H1 (cell line): Measurements from ENCODE around the gene DAB2IP. TPM values are rescaled to one million over a fixed set of nuclear protein-coding genes. Genes with fewer than 3 reads are reported as not detected.

Experiments
- CTCF ChIA-PET: fragments of 300-600 bp; sonication (Branson Sonifier 250); formaldehyde crosslinking; loops from one replicate; lab custom pipeline; 2021; ENCODE audit not compliant: partially characterized antibody; lab: Charles Lee
- POLR2A ChIA-PET: fragments of 300-600 bp; sonication (Branson Sonifier 250); formaldehyde crosslinking; loops from one replicate; lab custom pipeline; 2021; ENCODE audit warnings: inconsistent platforms; ENCODE audit not compliant: partially characterized antibody; lab: Charles Lee
- DNase-seq, 2 experiments: peaks; one replicate each; pipeline versions ENCODE4 v3.0.0 to v3.0.0-alpha.2; 2010 to 2022; ENCODE audit warnings: low spot score in 2 of 2, low read depth in 1 of 2, mixed read lengths in 1 of 2
- FAIRE-seq: peaks from 2 replicates; lab custom pipeline; 2011; peaks lifted over from hg19 to GRCh38; lab: Jason Lieb, UNC
- H2AFZ ChIP-seq: 2 replicates; pipeline ENCODE4 v1.8.1; 2012; ENCODE audit warnings: low read length, inconsistent platforms
- H2AK5ac ChIP-seq: 2 replicates; pipeline ENCODE4 v1.6.1; 2013; ENCODE audit warnings: low read depth, low read length
- H2BK120ac ChIP-seq: replicated peaks from 2 replicates; pipeline ENCODE3; 2013; ENCODE audit warnings: low read depth, low read length, inconsistent platforms
- H2BK12ac ChIP-seq: 2 replicates; pipeline ENCODE4 v1.6.1; 2013; ENCODE audit warnings: low read depth, low read length
- H2BK15ac ChIP-seq: 2 replicates; pipeline ENCODE4 v1.6.1; 2013; ENCODE audit warnings: low read length
- H2BK20ac ChIP-seq: 2 replicates; pipeline ENCODE4 v1.6.1; 2013; ENCODE audit warnings: low read length
- H2BK5ac ChIP-seq: 2 replicates; pipeline ENCODE4 v1.6.1; 2013; ENCODE audit warnings: low read depth, low read length
- H3K14ac ChIP-seq: 2 replicates; pipeline ENCODE4 v1.6.1; 2013; ENCODE audit warnings: inconsistent platforms; ENCODE audit not compliant: insufficient read length
- H3K18ac ChIP-seq: 2 replicates; pipeline ENCODE4 v1.6.1; 2013; ENCODE audit warnings: low read length; ENCODE audit errors: extremely low read depth
- H3K23ac ChIP-seq: 2 replicates; pipeline ENCODE4 v1.6.1; 2013; ENCODE audit warnings: inconsistent platforms; ENCODE audit not compliant: insufficient read length
- H3K23me2 ChIP-seq: 2 replicates; pipeline ENCODE4 v1.6.1; 2013; ENCODE audit warnings: low read depth, low read length
- H3K27ac ChIP-seq: 2 replicates; pipeline ENCODE4 v1.6.1; 2011; ENCODE audit warnings: low read depth, low read length, inconsistent platforms
- H3K27me3 ChIP-seq, 4 experiments: replicated peaks in 1 of 4; 1 replicate in 1 of 4; 2 replicates in 3 of 4; pipeline versions ENCODE4 v1.6.1 to v1.8.1; 2011 to 2013; ENCODE audit warnings: low read length in 3 of 4, mild to moderate bottlenecking in 3 of 4, inconsistent platforms in 2 of 4, mixed read lengths in 2 of 4, moderate library complexity in 1 of 4; ENCODE audit not compliant: control insufficient read depth in 3 of 4, insufficient read depth in 3 of 4; ENCODE audit errors: extremely low read depth in 1 of 4
- H3K36me3 ChIP-seq, 4 experiments: 2 replicates each; pipeline versions ENCODE4 v1.6.1 to v1.8.1; 2011 to 2013; ENCODE audit warnings: mild to moderate bottlenecking in 4 of 4, low read length in 3 of 4, moderate library complexity in 2 of 4, control low read depth in 1 of 4, inconsistent platforms in 1 of 4; ENCODE audit not compliant: insufficient read depth in 4 of 4, control insufficient read depth in 2 of 4
- H3K4ac ChIP-seq: replicated peaks from 2 replicates; pipeline ENCODE3; 2013; ENCODE audit warnings: low read length, low read depth, mixed read lengths, inconsistent platforms; ENCODE audit not compliant: insufficient read length
- H3K4me1 ChIP-seq, 4 experiments: replicated peaks in 1 of 4; 1 replicate in 1 of 4; 2 replicates in 3 of 4; pipeline versions ENCODE4 v1.6.1 to v1.8.1; 2011 to 2013; ENCODE audit warnings: low read length in 3 of 4, inconsistent platforms in 2 of 4, mixed read lengths in 1 of 4; ENCODE audit not compliant: insufficient read depth in 4 of 4, control insufficient read depth in 3 of 4
- H3K4me2 ChIP-seq, 2 experiments: 2 replicates each; pipeline versions ENCODE4 v1.6.1 to v1.8.1; 2011 to 2013; ENCODE audit warnings: low read depth in 2 of 2, low read length in 2 of 2, control low read depth in 1 of 2, inconsistent platforms in 1 of 2, mild to moderate bottlenecking in 1 of 2; ENCODE audit not compliant: insufficient read depth in 1 of 2
- H3K4me3 ChIP-seq, 4 experiments: fragments of 200-600, 300-600 bp in 1 of 4; sonication (generic), shearing (Covaris generic), sonication (Bioruptor Twin) in 1 of 4; 2 replicates each; pipeline versions ENCODE4 v1.5.1 to v1.8.1; 2011 to 2016; ENCODE audit warnings: low read length in 4 of 4, low read depth in 3 of 4, control low read depth in 2 of 4, inconsistent platforms in 2 of 4, mild to moderate bottlenecking in 2 of 4, mixed read lengths in 1 of 4, moderate library complexity in 1 of 4; ENCODE audit not compliant: insufficient read depth in 2 of 4; ENCODE audit errors: extremely low read depth in 1 of 4
- H3K56ac ChIP-seq: replicated peaks from 2 replicates; pipeline ENCODE3; 2013; ENCODE audit warnings: low read depth, mild to moderate bottlenecking, mixed read lengths, low read length, inconsistent platforms; ENCODE audit not compliant: insufficient read length
- H3K79me1 ChIP-seq: 2 replicates; pipeline ENCODE4 v1.6.1; 2013; ENCODE audit warnings: low read depth, low read length, control low read depth
- H3K79me2 ChIP-seq, 2 experiments: 2 replicates each; pipeline versions ENCODE4 v1.6.1 to v1.8.1; 2012 to 2013; ENCODE audit warnings: low read length in 2 of 2, mild to moderate bottlenecking in 2 of 2, inconsistent platforms in 1 of 2; ENCODE audit not compliant: insufficient read depth in 2 of 2, control insufficient read depth in 1 of 2
- H3K9ac ChIP-seq, 4 experiments: replicated peaks in 1 of 4; 1 replicate in 1 of 4; 2 replicates in 3 of 4; pipeline versions ENCODE4 v1.6.1 to v1.8.1; 2011 to 2013; ENCODE audit warnings: low read depth in 3 of 4, low read length in 3 of 4, control low read depth in 2 of 4, mild to moderate bottlenecking in 2 of 4, moderate library complexity in 2 of 4, inconsistent platforms in 1 of 4; ENCODE audit errors: extremely low read depth in 1 of 4
- H3K9me3 ChIP-seq, 2 experiments: 2 replicates each; pipeline versions ENCODE4 v1.6.1 to v1.8.1; 2012 to 2013; ENCODE audit warnings: mild to moderate bottlenecking in 2 of 2, moderate library complexity in 2 of 2, control low read depth in 1 of 2, inconsistent platforms in 1 of 2, low read depth in 1 of 2, low read length in 1 of 2, mixed read lengths in 1 of 2; ENCODE audit not compliant: insufficient read depth in 2 of 2
- H4K20me1 ChIP-seq, 2 experiments: replicated peaks in 1 of 2; 2 replicates each; pipeline versions ENCODE3 to v1.8.1; 2011 to 2013; ENCODE audit warnings: inconsistent platforms in 2 of 2, low read length in 2 of 2, mild to moderate bottlenecking in 1 of 2; ENCODE audit not compliant: insufficient read depth in 2 of 2, control insufficient read depth in 1 of 2
- H4K5ac ChIP-seq: 2 replicates; pipeline ENCODE4 v1.6.1; 2013; ENCODE audit warnings: low read length, low read depth, mixed read lengths, inconsistent platforms; ENCODE audit not compliant: insufficient read length
- H4K8ac ChIP-seq: 2 replicates; pipeline ENCODE4 v1.8.0; 2013; ENCODE audit warnings: mild to moderate bottlenecking, moderate library complexity, low read length, inconsistent platforms; ENCODE audit not compliant: insufficient read depth; ENCODE audit errors: extremely low read depth
- H4K91ac ChIP-seq: replicated peaks from 2 replicates; pipeline ENCODE3; 2013; ENCODE audit warnings: low read length, mixed read lengths, inconsistent platforms; ENCODE audit not compliant: insufficient read length
- RAD21 ChIP-seq, 2 experiments: IDR thresholded peaks in 1 of 2; conservative IDR thresholded peaks in 1 of 2; 2 replicates each; pipeline ENCODE4 v1.6.1; 2011; ENCODE audit warnings: low read depth in 2 of 2, low read length in 2 of 2, improper control_type of control experiment in 1 of 2, inconsistent platforms in 1 of 2, mild to moderate bottlenecking in 1 of 2, moderate library complexity in 1 of 2
- WGBS, 2 experiments: shearing (Covaris generic) in 1 of 2; methylation state at CpG; one replicate each; pipeline versions ENCODE4 v1.1.6 to v1.1.7; 2013 to 2015; ENCODE audit warnings: low lambda C conversion rate in 2 of 2, mixed read lengths in 2 of 2, inconsistent platforms in 1 of 2, low coverage in 1 of 2, missing lambda C conversion rate in 1 of 2; ENCODE audit not compliant: insufficient replicate concordance in 2 of 2, insufficient coverage in 1 of 2, insufficient read length in 1 of 2; ENCODE audit errors: extremely low coverage in 1 of 2, missing lambda C conversion rate in 1 of 2; 5-methylcytosine and 5-hydroxymethylcytosine counted together
- polyA plus RNA-seq, 7 experiments: library from polyadenylated mRNA; depleted of rRNA in 3 of 7; stranded (reverse) in 5 of 7; unstranded in 2 of 7; fragments of >200 nt in 5 of 7; fragments of 200-250 nt in 2 of 7; gene quantifications; 1 replicate in 5 of 7; 2 replicates in 1 of 7; 4 replicates in 1 of 7; pipeline versions ENCODE4 v1.2.1 to v1.2.3, GENCODE V29; 2011 to 2013; ENCODE audit warnings: missing spikeins in 2 of 7, mixed read lengths in 2 of 7
- total RNA-seq: library from RNA; stranded (reverse); fragmentation: NEBNext Ultra II Directional; extraction: Animal tissue kit (Norgen Biotek cat#: 25700); gene quantifications from 2 replicates; pipeline ENCODE4 v1.2.1, GENCODE V29; 2021

DAB2IP gene
- total and polyA plus RNA-seq, 2 of the 8 experiments (the other 6 are each of a cell fraction or from before 2014, with no cell fraction given): 19.7 to 39.5 TPM

- Histone ChIP-seq H3K4me3 (peak overlapping the region in 2 of 4 experiments; percentile 5 to 36; a peak in 4 of 8 replicates), H2AFZ (peak overlapping the region; percentile 55), H3K27ac (no peak overlapping the region)
- no peak for TF ChIP-seq RAD21 (IDR thresholded peaks at IDR 0.05 in 1 of 2, conservative IDR thresholded peaks at IDR 0.05 in 1 of 2; ENCODE audit: low read depth in 2 of 2, low read length in 2 of 2)
Observed at GRCh38 chr9:121818841-121819427, 167.5 kb downstream of the DAB2IP start.

More at GRCh38 chr9:121818841-121819427, 167.5 kb downstream of the DAB2IP start:
- 82% methylated on average over 12 of the region's 12 CpGs; no CpG with 5 or more reads in 1 of the 2 experiments for WGBS, 2 experiments
- Histone ChIP-seq H3K4me2 (peak overlapping the region; percentile 22 to 58; a peak in 2 of 4 replicates), H2BK120ac (no peak overlapping the region), H3K9ac (no peak overlapping the region; a peak in 2 of 7 replicates), H3K56ac (no peak overlapping the region), H2BK20ac (no peak overlapping the region), H3K18ac (peak overlapping the region; percentile 52), H3K9me3 (no peaks in the 10 kb centered on the region), H2BK5ac (peak overlapping the region; percentile 67; the same call in 1 of the 2 replicates), H4K20me1 (peaks cover 0 to 2% of the 10 kb centered on the region in 2 experiments), H3K4me1 (peaks cover 6 to 21% (median 13%) of the 10 kb centered on the region in 4 experiments), H3K79me1 (peaks cover 3% of the 10 kb centered on the region; the same call in 1 of the 2 replicates), H3K79me2 (no peaks in the 10 kb centered on the region), H3K4ac (no peak overlapping the region), H3K14ac (no peak overlapping the region), H3K36me3 (no peaks in the 10 kb centered on the region), H2AK5ac (no peak overlapping the region), H4K91ac (peak overlapping the region; percentile 45), H4K8ac (0 out of 2 replicates have a peak overlapping the region, but pooled peaks have one; percentile 3), H4K5ac (no peak overlapping the region), H3K27me3 (no peaks in the 10 kb centered on the region), H2BK12ac (no peak overlapping the region; the same call in 1 of the 2 replicates), H3K23ac (no peak overlapping the region), H2BK15ac (no peak overlapping the region), H3K23me2 (no peaks in the 10 kb centered on the region; the same call in 1 of the 2 replicates)
- DNase-seq (no peak), FAIRE-seq (no peak)
- ChIA-PET POLR2A (interaction anchor here (1.3 kb wide), 1 partner anchor 8 kb away, joined by 3 read pairs; no protein-coding TSS in a partner anchor), CTCF (interaction anchor here (0.9 to 1.6 kb wide), 3 partner anchors 111 to 273 kb away, joined by 4 read pairs; no protein-coding TSS in a partner anchor)
